Thoracic aorta (tissue), 2 donors: ENCODE results near the gene SLF1. TPM values are rescaled to one million over a fixed set of nuclear protein-coding genes. Genes with fewer than 3 reads are reported as not detected.

Source experiments
- ATAC-seq: fragments of 150-250 bp; one replicate; pipeline ENCODE4 v1.8.0; 2017; ENCODE audit warnings: low read depth; ENCODE audit not compliant: insufficient number of reproducible peaks, low FRiP score
- DNase-seq: peaks from one replicate; pipeline ENCODE4 v3.0.0-alpha.2; 2020; ENCODE audit warnings: low spot score
- H3K27ac ChIP-seq, 2 donors: fragments of 200-600 bp; sonication (generic); 1 replicate in 1 of 2; 2 replicates in 1 of 2; pipeline ENCODE4 v1.5.1; 2016; ENCODE audit warnings: mild to moderate bottlenecking in 2 of 2, moderate library complexity in 2 of 2
- H3K27me3 ChIP-seq: fragments of 200-600 bp; sonication (generic); replicated peaks from 2 replicates; pipeline ENCODE4 v1.6.0; 2016; ENCODE audit warnings: mild to moderate bottlenecking; ENCODE audit not compliant: insufficient read depth
- H3K36me3 ChIP-seq: fragments of 200-600 bp; sonication (generic); one replicate; pipeline ENCODE4 v1.5.1; 2016
- H3K4me1 ChIP-seq, 2 donors: fragments of 200-600 bp; sonication (generic); 1 replicate in 1 of 2; 2 replicates in 1 of 2; pipeline versions ENCODE4 v1.5.1 to v1.6.0; 2016; ENCODE audit warnings: low read depth in 2 of 2, mild to moderate bottlenecking in 1 of 2; ENCODE audit not compliant: control insufficient read depth in 1 of 2
- H3K4me3 ChIP-seq: fragments of 200-600 bp; sonication (generic); 2 replicates; pipeline ENCODE4 v1.5.1; 2016; ENCODE audit warnings: mild to moderate bottlenecking
- H3K9me3 ChIP-seq: fragments of 200-600 bp; sonication (generic); 2 replicates; pipeline ENCODE4 v1.5.1; 2016
- total RNA-seq, 2 donors: library from RNA; depleted of rRNA; stranded (reverse); fragments of >200 nt; gene quantifications; one replicate each; pipeline versions ENCODE4 v1.1.0 to v1.2.3, GENCODE V29; 2016
- TF ChIP-seq, protein P1 (sequence below): fragments of 200-600 bp; sonication (generic); IDR thresholded peaks from one replicate; pipeline ENCODE4 v1.5.1; 2019; ENCODE audit warnings: antibody characterized with exemption

SLF1 gene
- total RNA-seq, 2 donors from 2014 or later, result 2.3 to 2.7 TPM

- no peak for ATAC-seq
- TF ChIP-seq, protein P1, sequence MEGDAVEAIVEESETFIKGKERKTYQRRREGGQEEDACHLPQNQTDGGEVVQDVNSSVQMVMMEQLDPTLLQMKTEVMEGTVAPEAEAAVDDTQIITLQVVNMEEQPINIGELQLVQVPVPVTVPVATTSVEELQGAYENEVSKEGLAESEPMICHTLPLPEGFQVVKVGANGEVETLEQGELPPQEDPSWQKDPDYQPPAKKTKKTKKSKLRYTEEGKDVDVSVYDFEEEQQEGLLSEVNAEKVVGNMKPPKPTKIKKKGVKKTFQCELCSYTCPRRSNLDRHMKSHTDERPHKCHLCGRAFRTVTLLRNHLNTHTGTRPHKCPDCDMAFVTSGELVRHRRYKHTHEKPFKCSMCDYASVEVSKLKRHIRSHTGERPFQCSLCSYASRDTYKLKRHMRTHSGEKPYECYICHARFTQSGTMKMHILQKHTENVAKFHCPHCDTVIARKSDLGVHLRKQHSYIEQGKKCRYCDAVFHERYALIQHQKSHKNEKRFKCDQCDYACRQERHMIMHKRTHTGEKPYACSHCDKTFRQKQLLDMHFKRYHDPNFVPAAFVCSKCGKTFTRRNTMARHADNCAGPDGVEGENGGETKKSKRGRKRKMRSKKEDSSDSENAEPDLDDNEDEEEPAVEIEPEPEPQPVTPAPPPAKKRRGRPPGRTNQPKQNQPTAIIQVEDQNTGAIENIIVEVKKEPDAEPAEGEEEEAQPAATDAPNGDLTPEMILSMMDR, result no peak
- Histone ChIP-seq H3K4me1 (no peaks in the 10 kb centered on the region), H3K9me3 (no peaks in the 10 kb centered on the region), H3K4me3 (no peak overlapping the region), H3K36me3 (no peaks in the 10 kb centered on the region), H3K27me3 (no peaks in the 10 kb centered on the region), H3K27ac (no peak overlapping the region)
- DNase-seq, result no peak
These were observed 124.4 kb downstream of the SLF1 start for GRCh38 chr5:94742852-94743251.

- Histone ChIP-seq H3K36me3 (no peaks in the 10 kb centered on the region), H3K27me3 (no peaks in the 10 kb centered on the region), H3K4me3 (no peak overlapping the region), H3K27ac (no peak overlapping the region), H3K4me1 (no peaks in the 10 kb centered on the region), H3K9me3 (no peaks in the 10 kb centered on the region)
- TF ChIP-seq, protein P1, result no peak
- ATAC-seq, result no peak
- no peak for DNase-seq
These were observed 126.4 kb downstream of the SLF1 start for GRCh38 chr5:94744906-94745305.

GRCh38 chr5:94745786-94746730 is 127.6 kb downstream of the SLF1 start:
- Histone ChIP-seq H3K27me3 (no peaks in the 10 kb centered on the region), H3K27ac (no peak overlapping the region), H3K36me3 (no peaks in the 10 kb centered on the region), H3K9me3 (no peaks in the 10 kb centered on the region), H3K4me3 (no peak overlapping the region), H3K4me1 (no peaks in the 10 kb centered on the region)
- ATAC-seq, result no peak
- TF ChIP-seq, protein P1, result no peak
- no peak for DNase-seq

DNA sequence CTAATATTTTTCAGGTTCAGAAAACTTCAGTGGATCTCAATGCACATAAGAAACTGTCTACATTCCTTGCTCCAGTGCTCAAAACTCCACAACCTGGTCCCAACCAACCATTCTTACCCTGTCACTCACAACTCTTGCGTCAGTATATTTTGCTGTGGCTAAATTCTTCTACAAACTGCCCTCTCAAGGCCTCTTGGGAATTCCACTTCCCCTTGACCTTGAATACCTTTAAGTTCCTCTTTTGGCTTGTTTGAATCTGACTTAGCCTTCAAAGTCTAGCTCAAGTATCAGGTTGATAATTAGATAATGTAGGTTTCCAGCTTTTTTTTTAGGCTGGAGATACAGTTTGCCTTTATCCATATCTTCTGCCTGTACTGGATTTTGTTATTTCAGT is 128.3 kb downstream of the SLF1 start:
- no peaks in the 10 kb centered on the region for H3K4me1 ChIP-seq
- H3K27me3 ChIP-seq, result no peaks in the 10 kb centered on the region
- no peak for DNase-seq
- no peaks in the 10 kb centered on the region for H3K9me3 ChIP-seq
- no peak overlapping the region for H3K27ac ChIP-seq
- H3K36me3 ChIP-seq, result no peaks in the 10 kb centered on the region
- no peak for ATAC-seq
- TF ChIP-seq, protein P1, result no peak
- H3K4me3 ChIP-seq, result no peak overlapping the region

Other genes starting within 250 kb of the SLF1 start
- gene KIAA0825, start 65 bp upstream of the SLF1 start, total RNA-seq, result 1 to 10 TPM; 4.1 to 4.3 TPM